Activated CD8-positive, alpha-beta T cell treated with anti-CD3 and anti-CD28 coated beads for 36 hours (primary cell): Measurements from ENCODE around the gene MITF. TPM values are rescaled to one million over a fixed set of nuclear protein-coding genes. Genes with fewer than 3 reads are reported as not detected.
"Not testable (repeated sequence)": the region's sequence is repeated elsewhere in the genome, so short reads cannot be mapped to it uniquely, and the experiment has no call there.

Experiments
- ATAC-seq: fragments of 200-7000 bp; cut with Tn5 transposase; one replicate; pipeline ENCODE4 v1.10.0; 2021; ENCODE audit warnings: mild to moderate bottlenecking, moderate library complexity
- CTCF ChIA-PET: fragments of 350-600 bp; sonication (Branson Sonifier 250); formaldehyde crosslinking; loops from one replicate; lab custom pipeline; 2021; ENCODE audit warnings: antibody characterized with exemption; lab: Charles Lee
- POLR2A ChIA-PET: fragments of 350-600 bp; sonication (Branson Sonifier 250); formaldehyde crosslinking; loops from one replicate; lab custom pipeline; 2021; ENCODE audit warnings: antibody characterized with exemption; lab: Charles Lee
- DNase-seq: peaks from one replicate; pipeline ENCODE4 v3.0.0-alpha.2; 2020
- H3K27ac Mint-ChIP-seq: one replicate; pipeline ENCODE4 v1.8.0; 2021; ENCODE audit warnings: mild to moderate bottlenecking, mixed read lengths
- H3K27me3 Mint-ChIP-seq: one replicate; pipeline ENCODE4 v1.8.0; 2021; ENCODE audit warnings: mixed read lengths
- H3K36me3 Mint-ChIP-seq: one replicate; pipeline ENCODE4 v1.8.0; 2021; ENCODE audit warnings: low read depth, mixed read lengths
- H3K4me1 Mint-ChIP-seq: one replicate; pipeline ENCODE4 v1.8.0; 2021; ENCODE audit warnings: low read depth, mixed read lengths
- H3K4me3 Mint-ChIP-seq: one replicate; pipeline ENCODE4 v1.8.0; 2021; ENCODE audit warnings: mild to moderate bottlenecking, moderate library complexity, mixed read lengths
- H3K9me3 Mint-ChIP-seq: one replicate; pipeline ENCODE4 v1.8.0; 2021; ENCODE audit warnings: mixed read lengths
- intact Hi-C: fragments of 100-400 bp; cut with micrococcal nuclease; formaldehyde crosslinking; loops from one replicate; pipeline ENCODE4 v1.10.0; 2022
- total RNA-seq, 2 experiments: library from RNA; stranded (reverse); gene quantifications; one replicate each; pipeline ENCODE4 v1.2.3, GENCODE V29; 2021
- TF ChIP-seq, protein P1 (sequence below): fragments of 200-600 bp; IDR thresholded peaks from one replicate; pipeline ENCODE4 v1.8.0; 2022; ENCODE audit warnings: antibody characterized with exemption, mild to moderate bottlenecking

MITF gene
- total RNA-seq, 2 experiments from 2014 or later, result not detected

DNA sequence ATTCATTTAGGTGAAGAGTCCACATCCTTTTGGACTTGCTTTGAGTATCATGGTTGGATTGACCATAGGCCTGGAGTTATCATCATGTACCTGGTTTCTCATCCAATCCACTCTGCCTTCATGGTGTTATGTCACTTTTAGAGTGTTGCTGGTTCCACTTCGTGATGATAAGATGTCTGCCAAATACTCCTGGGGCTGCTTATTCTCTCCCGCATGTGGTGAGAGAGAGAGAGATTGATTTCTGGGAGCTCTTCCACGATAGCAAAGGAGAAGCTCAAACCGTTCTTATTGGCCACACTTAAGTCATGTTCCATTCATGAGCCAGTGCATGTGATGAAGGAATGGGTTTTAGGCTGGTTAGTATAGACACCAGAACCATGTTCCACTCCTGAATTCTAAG is 47.6 kb downstream of the MITF start:
- CTCF ChIA-PET, result no interaction called here

DNA sequence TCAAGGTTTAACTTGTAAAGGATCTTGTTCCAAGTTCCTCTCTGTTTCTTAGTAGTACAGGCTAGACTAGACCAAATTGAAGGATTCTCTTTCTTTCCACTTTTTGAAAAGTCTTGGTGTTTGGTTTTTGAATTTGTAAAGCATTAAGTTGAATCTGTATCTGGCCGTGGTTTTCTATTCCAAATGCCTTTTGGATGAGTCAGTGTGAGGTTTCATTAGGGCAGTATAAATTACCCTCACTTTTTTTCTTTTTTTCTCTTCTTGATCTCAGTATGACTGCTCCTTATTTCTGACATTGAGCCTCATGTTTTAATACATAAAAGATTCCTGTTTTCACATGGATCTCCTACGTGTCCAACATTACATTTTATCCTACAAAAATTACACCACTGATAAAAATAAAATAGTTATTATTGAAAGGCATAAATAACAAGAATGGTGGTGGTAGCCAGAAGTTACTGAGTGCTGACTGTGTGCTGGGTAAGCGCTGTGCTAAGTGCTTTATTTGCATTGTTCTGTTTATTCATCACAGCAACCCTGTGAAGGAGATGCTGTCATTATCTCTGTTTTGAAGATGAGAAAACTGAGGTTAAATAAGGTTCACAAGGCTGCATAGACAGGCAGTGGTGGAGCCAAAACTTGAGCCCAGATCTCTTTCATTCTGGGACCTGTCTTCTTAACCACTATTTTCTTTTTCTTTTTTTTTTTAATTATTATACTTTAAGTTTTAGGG is 48.3 kb downstream of the MITF start:
- H3K4me3 Mint-ChIP-seq, result no peak overlapping the region
- H3K27ac Mint-ChIP-seq, result no peak overlapping the region
- no peaks in the 10 kb centered on the region for H3K4me1 Mint-ChIP-seq
- H3K27me3 Mint-ChIP-seq, result no peaks in the 10 kb centered on the region
- no peaks in the 10 kb centered on the region for H3K36me3 Mint-ChIP-seq
- intact Hi-C loops, result no loop called here
- ChIA-PET POLR2A (no interaction called here), CTCF (no interaction called here)
- ATAC-seq (no peak), DNase-seq (no peak)
- H3K9me3 Mint-ChIP-seq, result peaks cover 2% of the 10 kb centered on the region
- TF ChIP-seq, protein P1, sequence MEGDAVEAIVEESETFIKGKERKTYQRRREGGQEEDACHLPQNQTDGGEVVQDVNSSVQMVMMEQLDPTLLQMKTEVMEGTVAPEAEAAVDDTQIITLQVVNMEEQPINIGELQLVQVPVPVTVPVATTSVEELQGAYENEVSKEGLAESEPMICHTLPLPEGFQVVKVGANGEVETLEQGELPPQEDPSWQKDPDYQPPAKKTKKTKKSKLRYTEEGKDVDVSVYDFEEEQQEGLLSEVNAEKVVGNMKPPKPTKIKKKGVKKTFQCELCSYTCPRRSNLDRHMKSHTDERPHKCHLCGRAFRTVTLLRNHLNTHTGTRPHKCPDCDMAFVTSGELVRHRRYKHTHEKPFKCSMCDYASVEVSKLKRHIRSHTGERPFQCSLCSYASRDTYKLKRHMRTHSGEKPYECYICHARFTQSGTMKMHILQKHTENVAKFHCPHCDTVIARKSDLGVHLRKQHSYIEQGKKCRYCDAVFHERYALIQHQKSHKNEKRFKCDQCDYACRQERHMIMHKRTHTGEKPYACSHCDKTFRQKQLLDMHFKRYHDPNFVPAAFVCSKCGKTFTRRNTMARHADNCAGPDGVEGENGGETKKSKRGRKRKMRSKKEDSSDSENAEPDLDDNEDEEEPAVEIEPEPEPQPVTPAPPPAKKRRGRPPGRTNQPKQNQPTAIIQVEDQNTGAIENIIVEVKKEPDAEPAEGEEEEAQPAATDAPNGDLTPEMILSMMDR, result no peak

More for the DNA sequence above, 47.6 kb downstream of the MITF start:
- no peak for DNase-seq
- Mint-ChIP-seq H3K9me3 (peaks cover 2% of the 10 kb centered on the region), H3K27me3 (no peaks in the 10 kb centered on the region), H3K4me3 (no peak overlapping the region), H3K36me3 (no peaks in the 10 kb centered on the region), H3K4me1 (no peaks in the 10 kb centered on the region), H3K27ac (no peak overlapping the region)
- intact Hi-C loops, result no loop called here
- POLR2A ChIA-PET, result no interaction called here
- TF ChIP-seq, protein P1, result no peak
- ATAC-seq, result no peak

DNA sequence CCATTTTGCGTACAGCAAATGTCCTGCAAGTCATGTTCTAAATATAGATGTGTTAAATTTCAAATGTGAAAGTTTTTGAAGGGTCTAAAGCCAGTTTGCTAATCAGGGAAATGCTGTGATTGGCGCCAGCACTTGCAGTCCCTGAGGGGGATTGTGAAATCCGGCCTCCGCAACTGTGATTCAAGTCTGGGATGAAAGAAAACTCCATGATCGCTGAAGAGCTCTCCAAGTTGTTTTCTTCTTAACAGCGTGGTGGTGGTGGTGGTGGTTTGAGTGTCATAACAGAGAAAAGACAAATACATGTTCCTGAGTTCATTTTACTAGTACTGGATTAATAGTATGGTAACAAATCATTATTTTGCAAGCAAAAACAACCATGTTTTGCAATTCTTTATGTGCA is 51.8 kb downstream of the MITF start:
- Mint-ChIP-seq H3K36me3 (no peaks in the 10 kb centered on the region), H3K27me3 (no peaks in the 10 kb centered on the region), H3K27ac (no peak overlapping the region), H3K9me3 (peaks cover 2% of the 10 kb centered on the region), H3K4me3 (no peak overlapping the region), H3K4me1 (no peaks in the 10 kb centered on the region)
- TF ChIP-seq, protein P1, result no peak
- ChIA-PET CTCF (no interaction called here), POLR2A (no interaction called here)
- DNase-seq, result no peak
- no peak for ATAC-seq
- intact Hi-C loops, result no loop called here

DNA sequence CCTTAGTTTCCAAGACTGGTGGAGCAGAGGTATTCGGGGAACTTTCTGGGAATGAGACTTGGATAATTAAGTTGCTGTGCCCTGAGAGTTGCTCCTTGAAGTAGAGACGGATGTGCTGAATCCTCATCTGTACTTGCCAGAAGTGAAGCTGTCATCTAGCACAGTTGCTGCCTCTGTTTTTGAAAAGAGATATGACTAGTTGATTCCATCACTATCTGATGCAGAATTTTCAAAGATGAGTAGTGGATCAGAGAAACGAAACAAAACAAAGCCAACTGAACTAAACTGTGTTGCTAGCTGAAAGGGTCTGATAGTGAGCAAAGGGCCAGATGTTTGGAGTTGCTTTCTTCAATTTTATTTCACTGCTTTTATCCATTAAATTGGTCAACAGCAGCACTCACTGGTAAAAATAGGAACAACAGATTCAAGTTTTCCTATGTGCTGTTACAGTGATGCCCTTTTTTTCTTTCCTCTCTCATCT is 52.7 kb downstream of the MITF start:
- no peaks in the 10 kb centered on the region for H3K27me3 Mint-ChIP-seq
- intact Hi-C loops, result no loop called here
- H3K36me3 Mint-ChIP-seq, result no peaks in the 10 kb centered on the region
- DNase-seq, result no peak
- ChIA-PET CTCF (no interaction called here), POLR2A (no interaction called here)
- H3K9me3 Mint-ChIP-seq, result peaks cover 2% of the 10 kb centered on the region
- ATAC-seq, result no peak
- H3K27ac Mint-ChIP-seq, result no peak overlapping the region
- TF ChIP-seq, protein P1, result no peak
- no peak overlapping the region for H3K4me3 Mint-ChIP-seq
- H3K4me1 Mint-ChIP-seq, result no peaks in the 10 kb centered on the region

DNA sequence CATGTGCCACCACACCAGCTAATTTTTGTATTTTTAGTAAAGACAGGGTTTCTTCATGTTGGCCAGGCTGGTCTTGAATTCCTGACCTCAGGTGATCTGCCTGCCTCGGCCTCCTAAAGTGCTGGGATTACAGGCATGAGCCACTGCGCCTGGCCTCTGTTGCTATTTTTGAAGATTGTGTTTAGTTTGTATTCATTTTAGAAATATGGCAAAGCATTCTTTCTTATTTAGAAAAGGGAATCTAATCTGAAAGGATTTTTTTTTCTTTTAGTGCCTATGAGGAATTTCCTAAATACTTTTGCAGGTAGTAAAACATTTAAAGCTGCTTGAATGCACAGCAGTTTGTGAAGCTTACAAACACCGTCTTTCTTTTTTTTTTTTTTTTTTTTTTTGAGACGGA is 56.9 kb downstream of the MITF start:
- CTCF ChIA-PET, result interaction anchor here (0.6 kb wide), 1 partner anchor 38 kb away, joined by 3 read pairs; no protein-coding TSS in a partner anchor
- H3K9me3 Mint-ChIP-seq, H3K4me1 Mint-ChIP-seq, ATAC-seq, H3K27me3 Mint-ChIP-seq, H3K4me3 Mint-ChIP-seq, H3K36me3 Mint-ChIP-seq, DNase-seq, POLR2A ChIA-PET, H3K27ac Mint-ChIP-seq, intact Hi-C loops: not testable (repeated sequence)
